ENCODE measurements around the gene BMP4.

BMP4 gene

DNA sequence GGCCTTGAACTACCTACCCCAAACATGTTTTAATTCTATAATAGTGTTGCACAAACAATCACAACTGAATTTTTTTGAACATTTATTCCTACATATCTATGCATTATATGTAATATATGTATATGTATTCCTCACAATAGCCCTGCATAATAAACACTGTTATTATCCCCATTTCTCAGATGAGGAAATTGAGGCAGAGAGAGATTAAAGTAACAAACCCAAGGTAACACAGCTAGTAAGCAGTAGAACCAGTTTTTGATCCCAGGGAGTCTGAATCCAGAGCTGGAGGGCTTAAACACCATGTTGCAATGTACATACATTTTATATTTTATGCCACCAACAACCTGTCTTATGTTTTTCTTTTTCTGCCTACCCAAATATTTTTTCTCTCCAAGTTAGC lies 26.5 kb upstream of the BMP4 start:
- no peak overlapping the region for H3K4me3 ChIP-seq (ENCODE audit: low read depth, low read length)
- H3K27ac ChIP-seq, result no peak overlapping the region
- H3K4me1 ChIP-seq, result no peaks in the 10 kb centered on the region
- H3K9ac ChIP-seq, result no peak overlapping the region
- no peaks in the 10 kb centered on the region for H3K36me3 ChIP-seq (ENCODE audit: control insufficient read depth, insufficient read depth, low read length)
- H2AFZ ChIP-seq, result no peak overlapping the region
- TF ChIP-seq, protein P1, sequence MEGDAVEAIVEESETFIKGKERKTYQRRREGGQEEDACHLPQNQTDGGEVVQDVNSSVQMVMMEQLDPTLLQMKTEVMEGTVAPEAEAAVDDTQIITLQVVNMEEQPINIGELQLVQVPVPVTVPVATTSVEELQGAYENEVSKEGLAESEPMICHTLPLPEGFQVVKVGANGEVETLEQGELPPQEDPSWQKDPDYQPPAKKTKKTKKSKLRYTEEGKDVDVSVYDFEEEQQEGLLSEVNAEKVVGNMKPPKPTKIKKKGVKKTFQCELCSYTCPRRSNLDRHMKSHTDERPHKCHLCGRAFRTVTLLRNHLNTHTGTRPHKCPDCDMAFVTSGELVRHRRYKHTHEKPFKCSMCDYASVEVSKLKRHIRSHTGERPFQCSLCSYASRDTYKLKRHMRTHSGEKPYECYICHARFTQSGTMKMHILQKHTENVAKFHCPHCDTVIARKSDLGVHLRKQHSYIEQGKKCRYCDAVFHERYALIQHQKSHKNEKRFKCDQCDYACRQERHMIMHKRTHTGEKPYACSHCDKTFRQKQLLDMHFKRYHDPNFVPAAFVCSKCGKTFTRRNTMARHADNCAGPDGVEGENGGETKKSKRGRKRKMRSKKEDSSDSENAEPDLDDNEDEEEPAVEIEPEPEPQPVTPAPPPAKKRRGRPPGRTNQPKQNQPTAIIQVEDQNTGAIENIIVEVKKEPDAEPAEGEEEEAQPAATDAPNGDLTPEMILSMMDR (IDR thresholded peaks at IDR 0.05), result no peak
- H3K9me3 ChIP-seq (ENCODE audit: control insufficient read depth, low read length), result no peaks in the 10 kb centered on the region
- no peak overlapping the region for H3K4me2 ChIP-seq (ENCODE audit: low read length)
- H3K27me3 ChIP-seq (ENCODE audit: control insufficient read depth, insufficient read depth, low read length), result no peaks in the 10 kb centered on the region
- H3K79me2 ChIP-seq, result no peaks in the 10 kb centered on the region

DNA sequence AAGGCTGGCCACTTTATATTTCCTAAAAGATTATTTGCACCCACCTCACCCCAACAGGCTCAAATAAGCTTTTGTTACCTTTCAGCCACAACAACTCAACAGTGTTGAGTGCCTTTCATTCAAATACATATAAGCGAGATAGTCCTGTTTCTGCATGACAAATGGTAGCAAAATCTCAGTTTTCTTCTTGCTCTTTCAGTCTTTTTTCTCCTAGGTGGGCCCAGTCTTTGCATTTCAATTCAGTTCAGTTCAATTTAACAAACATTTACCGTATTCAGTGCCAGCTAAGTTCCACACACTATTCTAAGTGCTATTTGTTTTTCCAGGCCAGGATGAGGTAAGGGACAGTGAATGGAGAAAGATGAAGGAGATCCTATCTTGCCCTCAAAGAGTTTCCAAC lies 25.9 kb upstream of the BMP4 start:
- Histone ChIP-seq H3K27me3 (ENCODE audit: control insufficient read depth, insufficient read depth, low read length) (no peaks in the 10 kb centered on the region), H3K79me2 (no peaks in the 10 kb centered on the region), H3K27ac (no peak overlapping the region), H3K4me2 (ENCODE audit: low read length) (no peak overlapping the region), H3K9me3 (ENCODE audit: control insufficient read depth, low read length) (no peaks in the 10 kb centered on the region), H3K4me1 (no peaks in the 10 kb centered on the region), H3K9ac (no peak overlapping the region), H3K36me3 (ENCODE audit: control insufficient read depth, insufficient read depth, low read length) (no peaks in the 10 kb centered on the region), H3K4me3 (ENCODE audit: low read depth, low read length) (no peak overlapping the region), H2AFZ (no peak overlapping the region)
- TF ChIP-seq, protein P1 (IDR thresholded peaks at IDR 0.05), result no peak

DNA sequence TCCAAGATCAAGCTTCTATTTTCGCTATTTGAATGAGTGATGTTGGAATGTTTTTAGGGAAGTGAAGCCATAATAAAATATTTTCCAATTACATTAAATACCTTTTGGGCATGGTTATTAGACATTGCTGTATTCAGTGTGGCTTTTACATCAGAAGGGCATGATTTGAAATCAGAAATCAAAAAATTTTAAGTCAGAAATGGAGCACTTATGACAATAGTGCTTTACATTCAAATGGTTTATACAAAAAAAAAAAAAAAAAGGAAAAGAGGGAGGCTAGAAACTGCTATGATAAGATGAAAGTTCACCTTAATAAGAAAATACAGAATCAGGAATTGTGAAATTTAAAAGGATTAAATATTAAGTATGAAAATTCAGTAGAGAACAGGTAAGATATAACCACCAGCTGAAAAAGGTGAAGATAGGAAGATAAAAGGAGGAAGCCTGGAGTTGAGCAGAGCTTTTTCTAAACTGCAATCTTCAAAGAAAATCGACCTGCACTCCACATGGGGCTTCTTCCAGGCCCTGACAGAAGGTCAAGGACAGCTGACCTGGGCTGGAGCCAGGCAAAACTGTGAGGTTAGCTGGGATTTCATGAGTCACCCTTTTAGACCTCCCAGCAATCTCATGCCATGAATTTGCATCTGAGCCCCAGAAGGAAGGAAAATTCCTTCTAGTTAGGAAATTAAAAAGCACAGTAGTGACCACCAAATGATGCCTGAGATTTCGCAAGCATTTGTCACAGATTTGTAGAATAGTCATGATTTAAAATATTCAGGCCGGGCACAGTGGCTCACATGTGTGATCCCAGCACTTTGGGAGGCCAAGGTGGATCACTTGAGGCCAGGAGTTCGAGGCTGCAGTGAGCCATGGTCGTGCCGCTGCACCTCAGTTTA lies 23.4 kb upstream of the BMP4 start:
- TF ChIP-seq, protein P1 (IDR thresholded peaks at IDR 0.05), result no peak
- no peak overlapping the region for H3K27ac ChIP-seq
- H3K4me2 ChIP-seq (ENCODE audit: low read length), result no peak overlapping the region
- H3K9ac ChIP-seq, result no peak overlapping the region
- H3K4me3 ChIP-seq (ENCODE audit: low read depth, low read length), result no peak overlapping the region
- H3K36me3 ChIP-seq (ENCODE audit: control insufficient read depth, insufficient read depth, low read length), result no peaks in the 10 kb centered on the region
- H3K79me2 ChIP-seq, result no peaks in the 10 kb centered on the region
- no peak overlapping the region for H2AFZ ChIP-seq
- H3K4me1 ChIP-seq, result no peaks in the 10 kb centered on the region
- H3K27me3 ChIP-seq (ENCODE audit: control insufficient read depth, insufficient read depth, low read length), result no peaks in the 10 kb centered on the region
- no peaks in the 10 kb centered on the region for H3K9me3 ChIP-seq (ENCODE audit: control insufficient read depth, low read length)

DNA sequence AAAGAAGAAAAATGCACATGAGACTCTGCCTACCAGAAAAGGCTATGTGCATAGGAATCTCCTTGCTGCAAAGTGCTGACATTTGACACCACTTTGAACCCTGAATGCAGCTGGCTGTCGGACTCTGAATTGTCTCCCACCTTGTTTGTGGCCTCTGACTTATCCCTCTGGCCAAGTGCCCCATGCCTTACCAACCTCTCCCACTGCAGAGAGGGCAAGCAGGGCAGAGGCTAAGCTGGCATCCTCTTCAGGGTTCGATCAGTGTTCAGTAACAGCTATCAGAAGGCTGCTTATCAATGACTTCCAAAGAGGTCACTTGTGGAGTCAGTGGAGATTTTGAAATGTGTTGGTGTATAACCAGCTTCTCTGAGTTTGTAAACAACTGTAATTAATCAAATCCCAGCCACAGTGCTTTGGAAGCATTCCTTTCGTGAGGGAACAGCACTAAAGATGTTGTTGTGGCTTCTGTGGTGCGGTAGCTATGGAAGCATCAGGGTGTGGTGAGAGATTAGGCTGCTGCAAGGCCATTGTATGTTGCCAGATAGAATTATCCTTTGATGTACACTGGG lies 22.6 kb upstream of the BMP4 start:
- Histone ChIP-seq H3K27ac (no peak overlapping the region), H3K4me2 (ENCODE audit: low read length) (no peak overlapping the region), H3K79me2 (no peaks in the 10 kb centered on the region)

More for the DNA sequence above, 22.6 kb upstream of the BMP4 start:
- TF ChIP-seq, protein P1 (IDR thresholded peaks at IDR 0.05), result no peak
- Histone ChIP-seq H3K9me3 (ENCODE audit: control insufficient read depth, low read length) (no peaks in the 10 kb centered on the region), H2AFZ (no peak overlapping the region), H3K27me3 (ENCODE audit: control insufficient read depth, insufficient read depth, low read length) (no peaks in the 10 kb centered on the region), H3K4me3 (ENCODE audit: low read depth, low read length) (no peak overlapping the region), H3K36me3 (ENCODE audit: control insufficient read depth, insufficient read depth, low read length) (no peaks in the 10 kb centered on the region), H3K9ac (no peak overlapping the region), H3K4me1 (no peaks in the 10 kb centered on the region)

Data from parathyroid adenoma (tissue), 2 donors.